PC-3 (cell line): ENCODE measurements around the gene LAIR1. TPM values are rescaled to one million over a fixed set of nuclear protein-coding genes. Genes with fewer than 3 reads are reported as not detected.
"Not testable (repeated sequence)": the region's sequence is repeated elsewhere in the genome, so short reads cannot be mapped to it uniquely, and the experiment has no call there.

Source experiments
- ATAC-seq: fragments of 200-7000 bp; cut with Tn5 transposase; 2 replicates; pipeline ENCODE4 v1.9.1; 2020; ENCODE audit warnings: mild to moderate bottlenecking, moderate library complexity
- BruUV-seq: library from RNA; stranded (reverse); fragments of 400-500 nt; replicated peaks from 2 replicates; lab custom pipeline; 2021; lab: Mats Ljungman, UMichigan
- CTCF ChIA-PET: fragments of 300-600 bp; sonication (Branson Sonifier 250); formaldehyde crosslinking; loops from one replicate; lab custom pipeline; 2022; ENCODE audit warnings: antibody characterized with exemption; lab: Charles Lee
- POLR2A ChIA-PET: fragments of 300-600 bp; sonication (Branson Sonifier 250); formaldehyde crosslinking; loops from one replicate; lab custom pipeline; 2022; ENCODE audit warnings: antibody characterized with exemption; ENCODE audit not compliant: unreplicated experiment; lab: Charles Lee
- DNase-seq: peaks from one replicate; pipeline ENCODE4 v3.0.0-alpha.2; 2015
- H2AFZ ChIP-seq: fragments of 300-600 bp; sonication (generic); 2 replicates; pipeline ENCODE4 v1.6.0; 2016; ENCODE audit warnings: antibody characterized with exemption, low read length
- H3F3A ChIP-seq: fragments of 300-600 bp; sonication (generic); one replicate; pipeline ENCODE4 v1.6.0; 2017; ENCODE audit warnings: antibody characterized with exemption, low read length, control low read depth, mild to moderate bottlenecking; ENCODE audit not compliant: unreplicated experiment
- H3K27ac ChIP-seq: fragments of 300-600 bp; sonication (generic); 2 replicates; pipeline ENCODE4 v1.5.1; 2016; ENCODE audit warnings: mild to moderate bottlenecking, low read length
- H3K27me3 ChIP-seq: fragments of 300-600 bp; sonication (generic); 2 replicates; pipeline ENCODE4 v1.6.1; 2016; ENCODE audit warnings: low read length, mixed read lengths
- H3K36me3 ChIP-seq: fragments of 300-600 bp; sonication (generic); 2 replicates; pipeline ENCODE4 v1.6.1; 2016; ENCODE audit warnings: low read depth, mixed run types, low read length, mixed read lengths
- H3K4me1 ChIP-seq: fragments of 300-600 bp; sonication (generic); 2 replicates; pipeline ENCODE4 v1.5.1; 2016; ENCODE audit warnings: low read length; ENCODE audit not compliant: insufficient read depth
- H3K4me2 ChIP-seq: fragments of 300-600 bp; sonication (generic); 2 replicates; pipeline ENCODE4 v1.6.0; 2016; ENCODE audit warnings: low read length
- H3K4me3 ChIP-seq: fragments of 300-600 bp; sonication (generic); 2 replicates; pipeline ENCODE4 v1.5.1; 2016; ENCODE audit warnings: mild to moderate bottlenecking, low read length, mixed read lengths
- H3K79me2 ChIP-seq: fragments of 300-600 bp; sonication (generic); 2 replicates; pipeline ENCODE4 v1.6.1; 2017; ENCODE audit warnings: low read length, mixed read lengths
- H3K9ac ChIP-seq: fragments of 300-600 bp; sonication (generic); 2 replicates; pipeline ENCODE4 v1.6.0; 2016; ENCODE audit warnings: mild to moderate bottlenecking, low read length
- H3K9me2 ChIP-seq: fragments of 300-600 bp; sonication (generic); replicated peaks from 2 replicates; pipeline ENCODE4 v1.6.1; 2016; ENCODE audit warnings: mixed run types, low read length, mixed read lengths
- H3K9me3 ChIP-seq: fragments of 300-600 bp; sonication (generic); 2 replicates; pipeline ENCODE4 v1.6.1; 2016; ENCODE audit warnings: low read length, mixed read lengths
- H4K20me1 ChIP-seq: fragments of 300-600 bp; sonication (generic); 2 replicates; pipeline ENCODE4 v1.6.1; 2016; ENCODE audit warnings: low read length, mixed read lengths
- EZH2 ChIP-seq: fragments of 300-600 bp; sonication (generic); IDR thresholded peaks from one replicate; pipeline ENCODE4 v1.6.1; 2017; ENCODE audit warnings: antibody characterized with exemption, mild to moderate bottlenecking, low read length; ENCODE audit not compliant: unreplicated experiment
- EZH2phosphoT487 ChIP-seq: fragments of 300-600 bp; sonication (generic); IDR thresholded peaks from 2 replicates; pipeline ENCODE4 v1.6.1; 2018; ENCODE audit warnings: mild to moderate bottlenecking, antibody characterized with exemption, low read length, borderline replicate concordance
- intact Hi-C: fragments of 100-400 bp; cut with micrococcal nuclease; formaldehyde crosslinking; loops from 2 replicates; pipeline ENCODE4 v1.9.0; 2023
- total RNA-seq: library from RNA; depleted of rRNA; stranded (reverse); fragments of >200 nt; gene quantifications from 2 replicates; pipeline ENCODE4 v1.2.3, GENCODE V29; 2014
- TF ChIP-seq, protein P1 (sequence below): fragments of 300-600 bp; sonication (generic); conservative IDR thresholded peaks from 2 replicates; pipeline ENCODE4 v1.5.1; 2017; ENCODE audit warnings: antibody characterized with exemption, low read depth, mild to moderate bottlenecking, low read length

The LAIR1 gene
- total RNA-seq, 1 experiment from 2014 or later: not detected

DNA sequence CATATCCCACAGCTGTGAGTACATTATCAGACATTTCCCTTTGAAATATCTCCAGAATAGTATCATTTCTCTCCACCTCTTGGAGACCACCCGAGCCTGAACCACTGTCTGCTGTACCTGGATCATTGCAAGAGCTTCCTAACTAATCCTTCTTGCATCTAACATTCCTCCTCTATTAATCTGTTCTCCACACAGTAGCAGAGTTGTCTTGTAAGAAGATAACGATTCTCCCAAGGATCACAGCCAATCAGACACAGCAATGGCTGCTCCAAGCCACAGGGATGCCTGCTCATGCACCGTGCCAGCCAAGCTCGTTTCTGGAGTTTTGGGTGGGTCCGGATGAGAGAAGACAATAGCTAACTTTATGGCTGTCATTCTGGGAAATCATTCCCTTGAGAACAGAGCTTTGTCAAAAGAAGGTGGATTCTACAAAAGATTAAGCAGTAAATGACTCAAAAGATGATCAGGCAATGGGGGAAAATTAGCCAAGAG lies 14.5 kb upstream of the LAIR1 start:
- CTCF ChIA-PET: no interaction called here
- H3K4me2 ChIP-seq: no peak overlapping the region
- no peak overlapping the region for H3K4me3 ChIP-seq
- TF ChIP-seq EZH2 (no peak), EZH2phosphoT487 (no peak)
- TF ChIP-seq, protein P1, sequence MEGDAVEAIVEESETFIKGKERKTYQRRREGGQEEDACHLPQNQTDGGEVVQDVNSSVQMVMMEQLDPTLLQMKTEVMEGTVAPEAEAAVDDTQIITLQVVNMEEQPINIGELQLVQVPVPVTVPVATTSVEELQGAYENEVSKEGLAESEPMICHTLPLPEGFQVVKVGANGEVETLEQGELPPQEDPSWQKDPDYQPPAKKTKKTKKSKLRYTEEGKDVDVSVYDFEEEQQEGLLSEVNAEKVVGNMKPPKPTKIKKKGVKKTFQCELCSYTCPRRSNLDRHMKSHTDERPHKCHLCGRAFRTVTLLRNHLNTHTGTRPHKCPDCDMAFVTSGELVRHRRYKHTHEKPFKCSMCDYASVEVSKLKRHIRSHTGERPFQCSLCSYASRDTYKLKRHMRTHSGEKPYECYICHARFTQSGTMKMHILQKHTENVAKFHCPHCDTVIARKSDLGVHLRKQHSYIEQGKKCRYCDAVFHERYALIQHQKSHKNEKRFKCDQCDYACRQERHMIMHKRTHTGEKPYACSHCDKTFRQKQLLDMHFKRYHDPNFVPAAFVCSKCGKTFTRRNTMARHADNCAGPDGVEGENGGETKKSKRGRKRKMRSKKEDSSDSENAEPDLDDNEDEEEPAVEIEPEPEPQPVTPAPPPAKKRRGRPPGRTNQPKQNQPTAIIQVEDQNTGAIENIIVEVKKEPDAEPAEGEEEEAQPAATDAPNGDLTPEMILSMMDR: no peak
- BruUV-seq: no TSS peak
- no peaks in the 10 kb centered on the region for H3K9me3 ChIP-seq
- ATAC-seq (no peak), DNase-seq (no peak)
- intact Hi-C loops: no loop called here
- no peaks in the 10 kb centered on the region for H3K79me2 ChIP-seq
- no peaks in the 10 kb centered on the region for H3K36me3 ChIP-seq
- H3K27ac ChIP-seq: no peak overlapping the region
- POLR2A ChIA-PET: no interaction called here
- H3K9ac ChIP-seq: no peak overlapping the region
- H3F3A ChIP-seq: no peaks in the 10 kb centered on the region
- H4K20me1 ChIP-seq: no peaks in the 10 kb centered on the region
- H3K27me3 ChIP-seq: peaks cover 55% of the 10 kb centered on the region
- no peaks in the 10 kb centered on the region for H3K4me1 ChIP-seq
- no peak overlapping the region for H2AFZ ChIP-seq
- H3K9me2 ChIP-seq: no peaks in the 10 kb centered on the region

DNA sequence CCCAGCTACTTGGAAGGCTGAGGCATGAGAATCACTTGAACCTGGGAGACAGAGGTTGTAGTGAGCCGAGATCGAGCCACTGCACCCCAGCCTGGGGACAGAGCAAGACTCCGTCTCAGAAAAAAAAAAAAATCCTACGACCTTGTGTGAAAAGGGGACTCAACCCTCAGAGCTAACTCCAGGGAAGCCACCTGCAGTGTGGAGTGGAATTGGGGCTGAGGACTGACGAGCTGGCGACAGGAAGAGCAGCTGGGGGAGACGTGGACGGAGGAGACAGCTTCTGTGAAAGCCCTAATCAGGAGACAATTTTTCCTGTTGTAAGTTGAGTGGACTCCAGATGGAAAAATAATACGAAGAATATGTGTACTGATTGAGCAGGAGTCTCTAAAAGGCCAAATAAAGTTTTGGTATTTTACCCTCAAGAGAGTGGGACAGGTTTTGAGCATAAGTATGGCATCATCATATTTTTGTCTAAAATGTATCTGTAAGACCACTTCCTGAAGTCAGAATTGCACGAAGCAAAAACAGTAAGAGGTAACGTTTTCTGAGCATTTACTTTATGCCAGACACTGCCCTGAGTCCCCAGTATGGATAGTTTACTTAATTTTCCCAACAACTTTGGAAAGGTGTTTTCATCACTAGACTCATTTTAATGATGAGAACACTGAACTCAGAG lies 12.0 kb upstream of the LAIR1 start:
- Histone ChIP-seq H3K27ac (no peak overlapping the region), H3K36me3 (no peaks in the 10 kb centered on the region), H2AFZ (no peak overlapping the region), H3K27me3 (peaks cover 56% of the 10 kb centered on the region), H3K79me2 (no peaks in the 10 kb centered on the region), H3K9me3 (no peaks in the 10 kb centered on the region), H3F3A (no peaks in the 10 kb centered on the region), H3K4me2 (no peak overlapping the region), H3K9me2 (no peaks in the 10 kb centered on the region), H3K9ac (no peak overlapping the region), H3K4me3 (no peak overlapping the region), H3K4me1 (no peaks in the 10 kb centered on the region), H4K20me1 (no peaks in the 10 kb centered on the region)
- no TSS peak for BruUV-seq
- no peak for ATAC-seq
- intact Hi-C loops: no loop called here
- POLR2A ChIA-PET: no interaction called here
- no peak for DNase-seq
- TF ChIP-seq, protein P1: no peak
- no peak for TF ChIP-seq EZH2
- TF ChIP-seq EZH2phosphoT487: no peak
- CTCF ChIA-PET: no interaction called here

DNA sequence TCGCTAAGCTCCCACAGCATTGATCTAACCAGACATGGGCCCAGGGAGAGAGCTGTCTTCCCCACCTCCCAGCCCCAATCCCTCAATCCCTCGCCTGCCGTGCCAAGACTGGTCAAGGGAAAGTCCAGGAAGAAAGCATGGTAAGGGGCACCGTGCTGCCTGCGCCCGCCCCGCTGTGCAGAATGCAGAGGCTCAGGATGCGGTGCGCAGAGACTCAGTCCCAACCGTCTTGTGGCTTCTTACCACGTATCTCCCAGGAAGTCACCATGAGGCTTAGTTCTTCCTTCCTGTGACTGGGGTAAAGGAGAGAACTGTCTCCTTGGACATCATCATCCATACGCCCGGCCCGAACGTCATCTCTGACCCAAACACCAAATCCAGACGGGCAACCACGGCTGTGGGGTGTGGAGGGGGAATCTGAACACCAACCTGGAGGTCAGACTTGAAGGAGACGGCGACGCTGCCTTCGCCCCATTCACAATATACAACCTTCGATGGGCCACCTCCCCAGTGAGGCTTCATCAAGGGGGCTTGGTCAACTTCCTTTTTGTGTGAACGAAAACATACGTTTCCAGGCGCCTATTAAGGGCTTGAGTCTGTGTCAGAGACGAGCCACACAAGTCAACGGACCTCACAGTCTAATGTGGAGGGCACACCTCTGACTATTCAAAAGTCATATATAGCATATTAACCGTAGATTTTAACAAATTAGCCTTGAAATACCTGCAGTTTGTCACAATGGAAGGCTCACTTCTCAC lies 10.6 kb upstream of the LAIR1 start:
- ATAC-seq, H3K4me1 ChIP-seq, H3K27ac ChIP-seq, CTCF ChIA-PET, intact Hi-C loops, POLR2A ChIA-PET, H3K9me2 ChIP-seq, H3K9ac ChIP-seq, H3K36me3 ChIP-seq, H3K9me3 ChIP-seq, BruUV-seq, H2AFZ ChIP-seq, H3K4me3 ChIP-seq, H4K20me1 ChIP-seq, H3K79me2 ChIP-seq, H3F3A ChIP-seq, H3K4me2 ChIP-seq, DNase-seq: not testable (repeated sequence)
- H3K27me3 ChIP-seq: peaks cover 65% of the 10 kb centered on the region
